Measurements from ENCODE around the gene SIX4. TPM values are rescaled to one million over a fixed set of nuclear protein-coding genes. Genes with fewer than 3 reads are reported as not detected.

Gene SIX4
- total and polyA plus RNA-seq, 9 of the 15 experiments (the other 6 are each of a cell fraction or from before 2014, with no cell fraction given): 0.77 to 8.6 (median 5.6) TPM

- Histone ChIP-seq H3K4me1 (replicated peaks in 1 of 2; ENCODE audit: control insufficient read depth in 2 of 2, insufficient read depth in 2 of 2, low read length in 2 of 2) (no peaks in the 10 kb centered on the region), H3K27me3 (ENCODE audit: control insufficient read depth in 2 of 2, insufficient read depth in 2 of 2, low read length in 2 of 2) (no peaks in the 10 kb centered on the region), H3K9me1 (ENCODE audit: control insufficient read depth, insufficient read depth, low read length) (no peaks in the 10 kb centered on the region), H3K27ac (ENCODE audit: extremely low read depth, low read depth, low read length) (no peak overlapping the region), H3K79me2 (ENCODE audit: control insufficient read depth, insufficient read depth, low read length) (no peaks in the 10 kb centered on the region), H3K4me3 (no peak overlapping the region), H3K36me3 (ENCODE audit: control insufficient read depth, insufficient read depth, low read length) (no peaks in the 10 kb centered on the region), H3K9me3 (replicated peaks; ENCODE audit: control insufficient read depth, insufficient read depth, low read depth, low read length) (no peaks in the 10 kb centered on the region), H4K20me1 (replicated peaks; ENCODE audit: control insufficient read depth, insufficient read depth, low read length) (no peaks in the 10 kb centered on the region), H3K4me2 (ENCODE audit: insufficient read depth, low read length) (no peak overlapping the region), H3K9ac (ENCODE audit: insufficient read depth in 1 of 2, low read depth in 2 of 2, low read length in 2 of 2) (no peak overlapping the region), H2AFZ (ENCODE audit: low read depth, low read length) (no peak overlapping the region)
- FAIRE-seq (no peak), ATAC-seq (no peak), DNase-seq (ENCODE audit: extremely low read depth in 1 of 4, low spot score in 3 of 4) (no peak)
- no TSS peak for BruUV-seq (replicated peaks)
- CTCF ChIA-PET (ENCODE audit: low intra/inter-chr PET ratio): no interaction called here
- POLR2A ChIA-PET: no interaction called here
- intact Hi-C loops (cut with micrococcal nuclease) (no loop called here), in situ Hi-C loops (cut with MboI) (no loop called here)
- WGBS (ENCODE audit: insufficient coverage, low coverage, missing lambda C conversion rate): 0% methylated on average over 3 of the region's 3 CpGs
- TF ChIP-seq ZNF318 (IDR thresholded peaks at IDR 0.05; ENCODE audit: borderline replicate concordance in 1 of 2, low read depth in 1 of 2) (no peak), FOXK1 (CRISPR knock-in tag; IDR thresholded peaks at IDR 0.05; ENCODE audit: borderline replicate concordance) (no peak), MXD1 (CRISPR knock-in tag; IDR thresholded peaks at IDR 0.05; ENCODE audit: borderline replicate concordance, poor library complexity, severe bottlenecking) (no peak), MTF1 (CRISPR knock-in tag; IDR thresholded peaks at IDR 0.05; ENCODE audit: borderline replicate concordance) (no peak), ZKSCAN3 (CRISPR knock-in tag; IDR thresholded peaks at IDR 0.05) (no peak), ZNF398 (CRISPR knock-in tag; IDR thresholded peaks at IDR 0.05) (no peak), DLX4 (CRISPR knock-in tag; IDR thresholded peaks at IDR 0.05) (no peak), DMBX1 (CRISPR knock-in tag; IDR thresholded peaks at IDR 0.05; ENCODE audit: borderline replicate concordance) (no peak), NFXL1 (CRISPR knock-in tag; IDR thresholded peaks at IDR 0.05) (no peak), FOXP1 (CRISPR knock-in tag; IDR thresholded peaks at IDR 0.05) (no peak), RBM39 (optimal IDR thresholded peaks at IDR 0.05; ENCODE audit: low read depth, low read length) (no peak), ILF3 (IDR thresholded peaks at IDR 0.05; ENCODE audit: borderline replicate concordance) (no peak)
These were observed 59.0 kb downstream of the SIX4 start for GRCh38 chr14:60665177-60665550.

All from K562 (cell line).